ENCODE measurements around the gene GFI1. TPM values are rescaled to one million over a fixed set of nuclear protein-coding genes. Genes with fewer than 3 reads are reported as not detected.
"Not testable (repeated sequence)": the region's sequence is repeated elsewhere in the genome, so short reads cannot be mapped to it uniquely, and the experiment has no call there.

The GFI1 gene
- total RNA-seq, 1 experiment from 2014 or later, result 0.52 TPM

DNA sequence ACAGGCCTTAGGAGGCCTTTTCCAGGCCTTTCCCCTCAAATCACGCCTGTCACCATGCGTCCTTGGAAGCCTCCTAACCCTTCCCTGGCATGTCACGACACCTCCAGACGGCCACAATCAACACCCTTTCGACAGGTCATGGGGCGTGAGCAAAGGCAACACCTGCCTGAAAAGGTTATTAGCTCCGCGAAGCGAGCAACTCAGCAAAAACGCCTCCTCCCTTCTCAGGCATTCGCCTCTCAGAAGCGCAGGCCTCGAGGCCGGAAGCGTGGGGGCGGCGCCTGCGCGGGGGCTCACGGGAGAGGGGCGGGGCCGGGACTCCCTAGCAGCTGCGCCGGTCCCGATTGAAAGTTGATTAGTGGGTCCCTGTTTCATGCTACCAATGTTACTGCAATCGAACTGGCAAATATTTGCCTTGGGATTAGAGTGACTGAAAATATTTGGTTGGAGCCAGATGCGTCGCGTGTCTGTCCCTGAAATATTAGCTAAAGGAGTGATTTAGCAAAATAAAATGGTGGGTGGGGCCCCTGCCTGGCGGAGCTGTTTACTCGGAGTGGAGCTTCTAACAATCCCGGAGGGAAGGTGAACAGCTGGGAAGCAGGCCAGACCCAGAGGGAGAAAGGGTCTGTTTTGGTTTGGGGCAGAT, 44.9 kb downstream of the GFI1 start:
- TF ChIP-seq, protein P1, sequence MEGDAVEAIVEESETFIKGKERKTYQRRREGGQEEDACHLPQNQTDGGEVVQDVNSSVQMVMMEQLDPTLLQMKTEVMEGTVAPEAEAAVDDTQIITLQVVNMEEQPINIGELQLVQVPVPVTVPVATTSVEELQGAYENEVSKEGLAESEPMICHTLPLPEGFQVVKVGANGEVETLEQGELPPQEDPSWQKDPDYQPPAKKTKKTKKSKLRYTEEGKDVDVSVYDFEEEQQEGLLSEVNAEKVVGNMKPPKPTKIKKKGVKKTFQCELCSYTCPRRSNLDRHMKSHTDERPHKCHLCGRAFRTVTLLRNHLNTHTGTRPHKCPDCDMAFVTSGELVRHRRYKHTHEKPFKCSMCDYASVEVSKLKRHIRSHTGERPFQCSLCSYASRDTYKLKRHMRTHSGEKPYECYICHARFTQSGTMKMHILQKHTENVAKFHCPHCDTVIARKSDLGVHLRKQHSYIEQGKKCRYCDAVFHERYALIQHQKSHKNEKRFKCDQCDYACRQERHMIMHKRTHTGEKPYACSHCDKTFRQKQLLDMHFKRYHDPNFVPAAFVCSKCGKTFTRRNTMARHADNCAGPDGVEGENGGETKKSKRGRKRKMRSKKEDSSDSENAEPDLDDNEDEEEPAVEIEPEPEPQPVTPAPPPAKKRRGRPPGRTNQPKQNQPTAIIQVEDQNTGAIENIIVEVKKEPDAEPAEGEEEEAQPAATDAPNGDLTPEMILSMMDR (conservative IDR thresholded peaks at IDR 0.05; ENCODE audit: low read depth, low read length), result no peak
- intact Hi-C loops (cut with micrococcal nuclease; ENCODE audit: unreplicated experiment), result no loop called here
- POLR2A ChIA-PET (ENCODE audit: low non-redundant PET), result no interaction called here
- no peaks in the 10 kb centered on the region for H3K4me1 ChIP-seq (ENCODE audit: insufficient read depth, low read length, poor library complexity, severe bottlenecking)
- CTCF ChIA-PET, result no interaction called here
- H3K27ac ChIP-seq (ENCODE audit: low read depth, low read length, poor library complexity, severe bottlenecking), result no peak overlapping the region
- no peak overlapping the region for H3K4me3 ChIP-seq (ENCODE audit: low read depth, low read length, poor library complexity, severe bottlenecking)
- no peaks in the 10 kb centered on the region for H3K36me3 ChIP-seq (ENCODE audit: insufficient read depth, low read length, poor library complexity, severe bottlenecking)
- no peak for DNase-seq (ENCODE audit: low spot score)
- no TSS peak for BruUV-seq (replicated peaks)
- H3K27me3 ChIP-seq (replicated peaks; ENCODE audit: insufficient read depth, low read depth, low read length, poor library complexity), result no peaks in the 10 kb centered on the region
- H3K9me3 ChIP-seq (ENCODE audit: low read depth, low read length, poor library complexity, severe bottlenecking), result no peaks in the 10 kb centered on the region

DNA sequence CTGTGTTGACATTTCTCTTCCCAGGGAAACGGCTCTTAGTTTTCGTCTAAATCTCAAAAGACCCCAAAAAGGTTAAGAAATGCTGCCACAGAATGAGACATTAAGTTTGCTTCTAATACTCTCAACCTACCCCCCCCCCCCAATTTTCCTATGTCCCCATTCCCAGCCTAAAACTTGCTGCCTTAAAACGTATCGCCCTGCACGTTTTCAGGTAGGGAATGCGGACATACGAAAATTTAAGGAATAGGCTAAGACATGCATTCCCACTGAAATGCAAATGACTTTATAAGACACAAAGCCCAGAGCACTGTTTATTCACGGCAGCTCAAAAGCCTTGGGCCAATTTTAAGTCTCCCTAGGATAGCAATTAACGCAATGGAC, 45.4 kb downstream of the GFI1 start:
- Histone ChIP-seq H3K27ac (ENCODE audit: low read depth, low read length, poor library complexity, severe bottlenecking) (no peak overlapping the region), H3K9me3 (ENCODE audit: low read depth, low read length, poor library complexity, severe bottlenecking) (no peaks in the 10 kb centered on the region), H3K27me3 (replicated peaks; ENCODE audit: insufficient read depth, low read depth, low read length, poor library complexity) (no peaks in the 10 kb centered on the region), H3K4me3 (ENCODE audit: low read depth, low read length, poor library complexity, severe bottlenecking) (no peak overlapping the region), H3K4me1 (ENCODE audit: insufficient read depth, low read length, poor library complexity, severe bottlenecking) (no peaks in the 10 kb centered on the region), H3K36me3 (ENCODE audit: insufficient read depth, low read length, poor library complexity, severe bottlenecking) (no peaks in the 10 kb centered on the region)
- POLR2A ChIA-PET (ENCODE audit: low non-redundant PET), result no interaction called here
- CTCF ChIA-PET, result no interaction called here
- no TSS peak for BruUV-seq (replicated peaks)
- no peak for TF ChIP-seq EZH2 (IDR thresholded peaks at IDR 0.05; ENCODE audit: borderline replicate concordance, low read depth, low read length, poor library complexity, severe bottlenecking)
- TF ChIP-seq, protein P1 (conservative IDR thresholded peaks at IDR 0.05; ENCODE audit: low read depth, low read length), result no peak
- DNase-seq (ENCODE audit: low spot score), result no peak
- intact Hi-C loops (cut with micrococcal nuclease; ENCODE audit: unreplicated experiment), result no loop called here

DNA sequence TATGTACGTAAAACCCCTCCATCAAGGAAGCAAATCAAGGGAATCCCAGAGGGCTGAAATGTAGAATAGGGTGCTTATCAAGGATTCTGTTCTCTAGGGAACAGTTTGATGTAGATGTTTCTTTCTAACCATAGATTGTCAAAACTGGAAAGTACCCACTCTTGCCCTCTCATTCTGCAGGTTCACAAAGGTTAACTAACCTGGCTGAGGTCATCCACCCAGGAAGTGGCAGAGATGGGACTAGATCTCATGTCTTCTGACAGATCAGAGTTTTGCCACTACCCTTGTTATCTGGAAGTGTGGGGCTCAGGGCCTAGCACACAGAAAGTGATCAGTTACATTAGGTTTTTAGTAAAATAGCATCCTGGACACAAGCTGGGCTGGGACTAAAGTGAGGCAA, 47.4 kb downstream of the GFI1 start:
- ChIA-PET POLR2A (ENCODE audit: low non-redundant PET) (no interaction called here), CTCF (no interaction called here)
- no peak for TF ChIP-seq EZH2 (IDR thresholded peaks at IDR 0.05; ENCODE audit: borderline replicate concordance, low read depth, low read length, poor library complexity, severe bottlenecking)
- TF ChIP-seq, protein P1 (conservative IDR thresholded peaks at IDR 0.05; ENCODE audit: low read depth, low read length), result no peak
- no TSS peak for BruUV-seq (replicated peaks)
- Histone ChIP-seq H3K36me3 (ENCODE audit: insufficient read depth, low read length, poor library complexity, severe bottlenecking) (no peaks in the 10 kb centered on the region), H3K27ac (ENCODE audit: low read depth, low read length, poor library complexity, severe bottlenecking) (no peak overlapping the region), H3K4me1 (ENCODE audit: insufficient read depth, low read length, poor library complexity, severe bottlenecking) (no peaks in the 10 kb centered on the region), H3K27me3 (replicated peaks; ENCODE audit: insufficient read depth, low read depth, low read length, poor library complexity) (no peaks in the 10 kb centered on the region), H3K9me3 (ENCODE audit: low read depth, low read length, poor library complexity, severe bottlenecking) (no peaks in the 10 kb centered on the region), H3K4me3 (ENCODE audit: low read depth, low read length, poor library complexity, severe bottlenecking) (no peak overlapping the region)
- no peak for DNase-seq (ENCODE audit: low spot score)
- intact Hi-C loops (cut with micrococcal nuclease; ENCODE audit: unreplicated experiment), result no loop called here

DNA sequence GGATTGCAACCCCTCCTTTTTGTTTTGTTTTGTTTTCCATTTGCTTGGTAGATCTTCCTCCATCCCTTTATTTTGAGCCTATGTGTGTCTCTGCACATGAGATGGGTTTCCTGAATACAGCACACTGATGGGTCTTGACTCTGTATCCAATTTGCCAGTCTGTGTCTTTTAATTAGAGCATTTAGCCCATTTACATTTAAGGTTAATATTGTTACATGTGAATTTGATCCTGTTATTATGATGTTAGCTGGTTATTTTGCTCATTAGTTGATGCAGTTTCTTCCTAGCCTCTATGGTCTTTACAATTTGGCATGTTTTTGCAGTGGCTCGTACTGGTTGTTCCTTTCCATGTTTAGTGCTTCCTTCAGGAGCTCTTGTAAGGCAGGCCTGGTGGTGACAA, 52.2 kb downstream of the GFI1 start:
- BruUV-seq (replicated peaks); H3K4me3 ChIP-seq (ENCODE audit: low read depth, low read length, poor library complexity, severe bottlenecking); POLR2A ChIA-PET (ENCODE audit: low non-redundant PET); H3K4me1 ChIP-seq (ENCODE audit: insufficient read depth, low read length, poor library complexity, severe bottlenecking); CTCF ChIA-PET; DNase-seq (ENCODE audit: low spot score); H3K27me3 ChIP-seq (replicated peaks; ENCODE audit: insufficient read depth, low read depth, low read length, poor library complexity); H3K27ac ChIP-seq (ENCODE audit: low read depth, low read length, poor library complexity, severe bottlenecking); intact Hi-C loops (cut with micrococcal nuclease; ENCODE audit: unreplicated experiment); H3K9me3 ChIP-seq (ENCODE audit: low read depth, low read length, poor library complexity, severe bottlenecking); H3K36me3 ChIP-seq (ENCODE audit: insufficient read depth, low read length, poor library complexity, severe bottlenecking): not testable (repeated sequence)
